ENCODE results near the gene HLA-A.

GRCh38 chr6:29958046-29958445 lies 15.7 kb downstream of the HLA-A start:
- TF ChIP-seq CTCF (IDR thresholded peaks at IDR 0.05; ENCODE audit: insufficient read depth, low read length) (no peak), POLR2AphosphoS5 (IDR thresholded peaks at IDR 0.05; ENCODE audit: low read depth) (no peak), REST (IDR thresholded peaks at IDR 0.05; ENCODE audit: insufficient replicate concordance, low read depth) (no peak), GABPA (IDR thresholded peaks at IDR 0.05; ENCODE audit: low read depth) (no peak), SPI1 (IDR thresholded peaks at IDR 0.05; ENCODE audit: borderline replicate concordance, low read depth) (no peak)
